Tibial nerve (tissue), 4 donors: Measurements from ENCODE around the gene THEMIS.

ENCODE experiments used
- EP300 ChIP-seq, 2 donors: sonication (generic); formaldehyde crosslinking; IDR thresholded peaks; one replicate each; pipeline ENCODE4 v1.6.1; 2017; ENCODE audit warnings: antibody characterized with exemption in 2 of 2, mild to moderate bottlenecking in 1 of 2
- POLR2A ChIP-seq, 2 donors: fragments of 450-650 bp; IDR thresholded peaks; one replicate each; pipeline ENCODE4 v1.6.1; 2017; ENCODE audit warnings: antibody characterized with exemption in 2 of 2, mild to moderate bottlenecking in 2 of 2, moderate library complexity in 2 of 2
- TF ChIP-seq, protein P1 (sequence below), 5 experiments: fragments of 200-600 bp in 3 of 5; fragments of 450-650 bp in 2 of 5; sonication (generic) in 3 of 5; IDR thresholded peaks; one replicate each; pipeline ENCODE4 v1.5.1; 2016 to 2019; ENCODE audit warnings: antibody characterized with exemption in 5 of 5, mild to moderate bottlenecking in 3 of 5, moderate library complexity in 2 of 5

GRCh38 chr6:127790571-127790970 lies 110.3 kb downstream of the THEMIS start:
- TF ChIP-seq, protein P1, sequence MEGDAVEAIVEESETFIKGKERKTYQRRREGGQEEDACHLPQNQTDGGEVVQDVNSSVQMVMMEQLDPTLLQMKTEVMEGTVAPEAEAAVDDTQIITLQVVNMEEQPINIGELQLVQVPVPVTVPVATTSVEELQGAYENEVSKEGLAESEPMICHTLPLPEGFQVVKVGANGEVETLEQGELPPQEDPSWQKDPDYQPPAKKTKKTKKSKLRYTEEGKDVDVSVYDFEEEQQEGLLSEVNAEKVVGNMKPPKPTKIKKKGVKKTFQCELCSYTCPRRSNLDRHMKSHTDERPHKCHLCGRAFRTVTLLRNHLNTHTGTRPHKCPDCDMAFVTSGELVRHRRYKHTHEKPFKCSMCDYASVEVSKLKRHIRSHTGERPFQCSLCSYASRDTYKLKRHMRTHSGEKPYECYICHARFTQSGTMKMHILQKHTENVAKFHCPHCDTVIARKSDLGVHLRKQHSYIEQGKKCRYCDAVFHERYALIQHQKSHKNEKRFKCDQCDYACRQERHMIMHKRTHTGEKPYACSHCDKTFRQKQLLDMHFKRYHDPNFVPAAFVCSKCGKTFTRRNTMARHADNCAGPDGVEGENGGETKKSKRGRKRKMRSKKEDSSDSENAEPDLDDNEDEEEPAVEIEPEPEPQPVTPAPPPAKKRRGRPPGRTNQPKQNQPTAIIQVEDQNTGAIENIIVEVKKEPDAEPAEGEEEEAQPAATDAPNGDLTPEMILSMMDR (IDR thresholded peaks at IDR 0.05): no peak
- no peak for TF ChIP-seq POLR2A (IDR thresholded peaks at IDR 0.05)
- no peak for TF ChIP-seq EP300 (IDR thresholded peaks at IDR 0.05)
